Epithelial cell of esophagus (primary cell): Measurements from ENCODE around the gene HOXA11.

Experiments used
- DNase-seq: peaks from one replicate; pipeline ENCODE4 v3.0.0; 2010; ENCODE audit warnings: low read depth
- H3K4me3 ChIP-seq: 2 replicates; pipeline ENCODE4 v1.5.1; 2011; ENCODE audit warnings: mild to moderate bottlenecking, low read length, control low read depth
- TF ChIP-seq, protein P1 (sequence below): IDR thresholded peaks from 2 replicates; pipeline ENCODE4 v1.5.1; 2011; ENCODE audit warnings: low read depth, mild to moderate bottlenecking, low read length, control low read depth, inconsistent platforms; ENCODE audit not compliant: insufficient read depth; ENCODE audit errors: missing control alignments

Gene HOXA11

DNA sequence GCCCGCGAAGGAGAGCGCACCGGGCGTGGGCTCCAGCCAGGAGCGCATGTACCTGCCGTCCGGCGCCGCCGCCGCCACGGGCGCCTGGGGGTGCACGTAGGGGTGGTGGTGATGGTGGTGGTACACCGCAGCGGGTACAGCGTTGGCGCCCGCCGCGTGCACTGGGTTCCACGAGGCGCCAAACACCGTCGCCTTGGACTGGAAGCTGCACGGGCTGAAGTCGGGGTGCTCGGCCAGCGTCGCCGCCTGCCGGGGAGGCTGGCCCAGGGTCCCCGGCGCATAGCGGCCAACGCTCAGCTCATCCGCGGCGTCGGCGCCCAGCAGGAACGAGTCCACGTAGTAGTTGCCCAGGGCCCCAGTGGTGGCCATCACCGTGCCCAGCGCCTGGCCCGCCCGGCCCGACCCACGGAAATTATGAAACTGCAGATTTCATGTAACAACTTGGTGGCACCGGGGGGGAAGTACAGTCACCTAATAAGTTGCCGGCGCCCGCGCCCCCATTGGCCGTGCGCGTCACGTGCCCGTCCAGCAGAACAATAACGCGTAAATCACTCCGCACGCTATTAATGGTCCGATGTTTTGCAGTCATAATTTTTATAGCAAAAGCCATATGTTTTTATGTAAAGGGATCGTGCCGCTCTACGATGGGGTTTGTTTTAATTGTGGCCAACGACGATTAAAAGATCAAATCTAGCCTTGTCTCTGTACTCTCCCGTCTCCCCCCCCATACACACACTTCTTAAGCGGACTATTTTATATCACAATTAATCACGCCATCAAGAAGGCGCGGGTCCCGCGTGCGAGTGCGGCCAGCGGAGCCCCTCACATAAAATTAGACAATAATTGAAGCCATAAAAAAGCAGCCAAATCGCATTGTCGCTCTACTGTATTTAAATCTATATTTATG lies 19.7 kb downstream of the HOXA11 start, which contains the start of gene HOXA9:
Gene HOXA9, minus strand, starts transcription at position 449 of the 907 bp plus-strand sequence. Its CDS starts 80 bp downstream, at position 369.
- H3K4me3 ChIP-seq = no peak within 1 kb of the TSS
- peak; percentile 53 for DNase-seq
- TF ChIP-seq, protein P1, sequence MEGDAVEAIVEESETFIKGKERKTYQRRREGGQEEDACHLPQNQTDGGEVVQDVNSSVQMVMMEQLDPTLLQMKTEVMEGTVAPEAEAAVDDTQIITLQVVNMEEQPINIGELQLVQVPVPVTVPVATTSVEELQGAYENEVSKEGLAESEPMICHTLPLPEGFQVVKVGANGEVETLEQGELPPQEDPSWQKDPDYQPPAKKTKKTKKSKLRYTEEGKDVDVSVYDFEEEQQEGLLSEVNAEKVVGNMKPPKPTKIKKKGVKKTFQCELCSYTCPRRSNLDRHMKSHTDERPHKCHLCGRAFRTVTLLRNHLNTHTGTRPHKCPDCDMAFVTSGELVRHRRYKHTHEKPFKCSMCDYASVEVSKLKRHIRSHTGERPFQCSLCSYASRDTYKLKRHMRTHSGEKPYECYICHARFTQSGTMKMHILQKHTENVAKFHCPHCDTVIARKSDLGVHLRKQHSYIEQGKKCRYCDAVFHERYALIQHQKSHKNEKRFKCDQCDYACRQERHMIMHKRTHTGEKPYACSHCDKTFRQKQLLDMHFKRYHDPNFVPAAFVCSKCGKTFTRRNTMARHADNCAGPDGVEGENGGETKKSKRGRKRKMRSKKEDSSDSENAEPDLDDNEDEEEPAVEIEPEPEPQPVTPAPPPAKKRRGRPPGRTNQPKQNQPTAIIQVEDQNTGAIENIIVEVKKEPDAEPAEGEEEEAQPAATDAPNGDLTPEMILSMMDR = no peak

DNA sequence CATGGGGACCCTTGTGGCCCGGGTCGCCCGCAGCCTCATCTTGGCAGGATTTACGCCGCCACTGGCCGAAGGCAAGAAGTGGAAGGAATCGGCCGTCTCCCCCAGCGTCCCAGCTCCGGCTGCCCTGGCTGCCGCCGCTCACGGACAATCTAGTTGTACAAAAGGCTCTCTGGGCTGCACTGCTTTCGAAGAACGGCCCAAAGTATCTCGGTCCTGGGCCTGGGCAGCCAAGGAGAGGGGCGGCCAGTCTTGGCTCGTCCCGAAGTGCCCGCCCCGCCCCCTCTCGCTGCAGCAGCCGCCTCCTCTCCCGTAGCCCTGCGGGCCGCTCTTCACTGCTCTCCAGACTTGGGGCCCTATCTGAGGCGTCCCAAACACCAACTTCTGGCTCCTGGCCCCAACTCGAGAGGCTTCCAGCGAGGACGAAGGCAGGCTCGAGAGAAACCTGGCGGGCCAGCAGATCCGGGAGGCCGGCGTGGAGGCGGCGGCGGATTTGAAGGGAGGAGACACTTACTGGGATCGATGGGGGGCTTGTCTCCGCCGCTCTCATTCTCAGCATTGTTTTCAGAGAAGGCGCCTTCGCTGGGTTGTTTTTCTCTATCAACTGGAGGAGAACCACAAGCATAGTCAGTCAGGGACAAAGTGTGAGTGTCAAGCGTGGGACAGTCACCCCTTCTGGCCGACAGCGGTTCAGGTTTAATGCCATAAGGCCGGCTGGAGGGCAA lies 20.5 kb downstream of the HOXA11 start:
- H3K4me3 ChIP-seq = no peak overlapping the region
- DNase-seq = no peak
- TF ChIP-seq, protein P1 = no peak

DNA sequence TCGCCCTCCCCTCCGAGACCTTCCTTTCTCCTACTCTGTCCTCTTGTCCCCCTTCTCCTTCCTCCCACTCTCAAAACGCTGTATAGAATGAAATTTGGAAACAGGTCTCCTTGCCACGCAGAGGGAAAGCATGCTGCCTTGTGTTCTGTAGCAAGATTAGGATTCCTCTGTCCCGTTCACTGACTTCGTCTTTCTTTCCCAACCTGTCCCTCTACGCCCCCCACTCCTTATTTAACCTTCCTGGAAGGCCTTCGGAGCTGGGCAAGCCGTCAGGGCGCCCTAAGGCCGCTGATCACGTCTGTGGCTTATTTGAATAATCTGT lies 21.0 kb downstream of the HOXA11 start:
- H3K4me3 ChIP-seq = no peak overlapping the region

DNA sequence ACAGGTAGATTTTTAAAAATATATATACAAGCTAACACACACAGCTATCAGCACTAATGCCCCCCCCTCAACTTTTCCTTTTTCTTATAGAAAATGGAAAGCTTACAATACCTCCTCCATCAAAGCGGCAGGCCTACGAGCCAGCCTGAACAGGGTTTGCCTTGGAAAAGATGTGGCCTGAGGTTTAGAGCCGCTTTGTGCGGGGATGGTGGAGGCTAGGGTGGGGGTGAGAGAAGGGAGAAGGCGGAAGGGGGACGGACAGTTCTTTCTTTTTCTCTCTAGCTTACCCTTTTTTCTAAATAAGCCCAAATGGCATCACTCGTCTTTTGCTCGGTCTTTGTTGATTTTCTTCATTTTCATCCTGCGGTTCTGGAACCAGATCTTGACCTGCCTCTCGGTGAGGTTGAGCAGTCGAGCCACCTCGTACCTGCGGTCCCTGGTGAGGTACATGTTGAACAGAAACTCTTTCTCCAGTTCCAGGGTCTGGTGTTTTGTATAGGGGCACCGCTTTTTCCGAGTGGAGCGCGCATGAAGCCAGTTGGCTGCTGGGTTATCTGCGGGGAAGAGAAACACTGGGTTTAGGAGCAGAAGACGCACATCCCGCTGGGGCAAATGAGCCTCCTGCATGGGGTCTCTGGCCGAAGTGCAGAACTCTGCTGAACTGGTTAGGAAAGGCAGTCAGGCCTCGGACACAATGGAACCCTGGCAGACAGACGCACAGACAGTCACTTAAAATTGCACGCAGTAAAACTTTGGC lies 21.6 kb downstream of the HOXA11 start:
- DNase-seq = no peak

More for the DNA sequence above, 21.0 kb downstream of the HOXA11 start:
- DNase-seq = no peak
- TF ChIP-seq, protein P1 = no peak

DNA sequence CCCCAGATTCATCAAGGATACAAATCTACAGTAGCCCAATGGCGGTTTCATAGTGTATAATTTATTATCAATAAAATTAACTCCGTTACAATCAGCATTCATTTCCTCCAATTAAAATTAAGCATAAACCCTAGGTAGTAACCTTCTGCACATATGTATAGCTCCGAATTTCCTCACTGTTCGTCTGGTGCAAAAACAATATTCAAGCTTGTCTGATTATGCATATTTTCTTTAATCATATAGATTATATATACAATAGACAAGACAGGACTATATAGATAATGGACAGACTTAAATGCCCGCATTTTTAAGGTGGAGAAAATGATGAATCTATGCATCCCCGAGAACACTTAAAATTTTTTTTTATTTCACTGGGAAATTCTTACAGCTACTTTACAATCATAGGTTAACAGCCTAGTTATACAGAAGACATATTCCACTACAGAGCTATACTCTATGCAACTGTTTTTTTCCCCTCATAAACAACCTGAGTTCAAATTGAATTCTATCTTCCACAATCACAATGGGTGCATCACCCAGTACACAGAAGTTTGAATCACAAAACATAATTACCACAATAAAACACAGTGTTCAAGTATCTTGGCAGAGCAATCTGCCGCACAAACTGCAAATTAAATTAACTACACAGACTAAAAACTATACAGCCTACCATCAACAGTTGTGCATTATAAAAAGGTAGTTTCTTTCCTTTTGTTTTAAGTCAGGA lies 22.3 kb downstream of the HOXA11 start:
- DNase-seq = no peak
- H3K4me3 ChIP-seq = no peak overlapping the region
- TF ChIP-seq, protein P1 = no peak

More for the DNA sequence above, 21.6 kb downstream of the HOXA11 start:
- TF ChIP-seq, protein P1 = no peak
- no peak overlapping the region for H3K4me3 ChIP-seq
